Measurements from ENCODE around the gene FRYL. TPM values are rescaled to one million over a fixed set of nuclear protein-coding genes. Genes with fewer than 3 reads are reported as not detected.

Gene FRYL
- total RNA-seq, 1 experiment from 2014 or later = 43.1 TPM

DNA sequence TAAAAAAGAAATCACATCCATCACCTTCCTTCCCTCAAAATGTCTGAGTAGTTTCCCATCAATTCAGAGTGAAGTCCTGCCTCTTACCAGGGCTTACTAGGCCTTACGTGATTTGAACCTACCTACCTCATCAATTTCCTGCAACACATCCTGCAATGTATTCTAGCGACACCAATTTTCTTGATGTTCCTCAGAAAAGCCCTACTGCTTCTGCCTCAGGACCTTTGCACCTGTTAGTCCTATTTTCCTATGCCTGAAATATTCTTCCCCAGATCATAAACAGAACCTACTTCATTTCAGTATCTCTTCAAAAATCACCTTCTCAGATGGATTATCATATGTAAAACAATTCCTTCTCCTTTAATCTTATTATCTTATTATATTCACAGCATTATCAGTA, 237.2 kb downstream of the FRYL start:
- CTCF ChIA-PET = no interaction called here
- POLR2A ChIA-PET (ENCODE audit: low non-redundant PET) = no interaction called here
- Histone ChIP-seq H3K4me3 (ENCODE audit: low read depth, low read length, poor library complexity, severe bottlenecking) (no peak overlapping the region), H3K27me3 (replicated peaks; ENCODE audit: insufficient read depth, low read depth, low read length, poor library complexity) (no peaks in the 10 kb centered on the region), H3K4me1 (ENCODE audit: insufficient read depth, low read length, poor library complexity, severe bottlenecking) (peaks cover 41% of the 10 kb centered on the region), H3K27ac (ENCODE audit: low read depth, low read length, poor library complexity, severe bottlenecking) (no peak overlapping the region), H3K9me3 (ENCODE audit: low read depth, low read length, poor library complexity, severe bottlenecking) (no peaks in the 10 kb centered on the region), H3K36me3 (ENCODE audit: insufficient read depth, low read length, poor library complexity, severe bottlenecking) (peaks cover 19% of the 10 kb centered on the region)
- TF ChIP-seq, protein P1, sequence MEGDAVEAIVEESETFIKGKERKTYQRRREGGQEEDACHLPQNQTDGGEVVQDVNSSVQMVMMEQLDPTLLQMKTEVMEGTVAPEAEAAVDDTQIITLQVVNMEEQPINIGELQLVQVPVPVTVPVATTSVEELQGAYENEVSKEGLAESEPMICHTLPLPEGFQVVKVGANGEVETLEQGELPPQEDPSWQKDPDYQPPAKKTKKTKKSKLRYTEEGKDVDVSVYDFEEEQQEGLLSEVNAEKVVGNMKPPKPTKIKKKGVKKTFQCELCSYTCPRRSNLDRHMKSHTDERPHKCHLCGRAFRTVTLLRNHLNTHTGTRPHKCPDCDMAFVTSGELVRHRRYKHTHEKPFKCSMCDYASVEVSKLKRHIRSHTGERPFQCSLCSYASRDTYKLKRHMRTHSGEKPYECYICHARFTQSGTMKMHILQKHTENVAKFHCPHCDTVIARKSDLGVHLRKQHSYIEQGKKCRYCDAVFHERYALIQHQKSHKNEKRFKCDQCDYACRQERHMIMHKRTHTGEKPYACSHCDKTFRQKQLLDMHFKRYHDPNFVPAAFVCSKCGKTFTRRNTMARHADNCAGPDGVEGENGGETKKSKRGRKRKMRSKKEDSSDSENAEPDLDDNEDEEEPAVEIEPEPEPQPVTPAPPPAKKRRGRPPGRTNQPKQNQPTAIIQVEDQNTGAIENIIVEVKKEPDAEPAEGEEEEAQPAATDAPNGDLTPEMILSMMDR (conservative IDR thresholded peaks at IDR 0.05; ENCODE audit: low read depth, low read length) = no peak
- TF ChIP-seq EZH2 (IDR thresholded peaks at IDR 0.05; ENCODE audit: borderline replicate concordance, low read depth, low read length, poor library complexity, severe bottlenecking) = no peak
- no peak for DNase-seq (ENCODE audit: low spot score)
- intact Hi-C loops (cut with micrococcal nuclease; ENCODE audit: unreplicated experiment) = loop anchor here (5.0 to 10.0 kb wide), 2 partner anchors 96 to 508 kb away; no protein-coding TSS in a partner anchor
- no TSS peak for BruUV-seq (replicated peaks)

DNA sequence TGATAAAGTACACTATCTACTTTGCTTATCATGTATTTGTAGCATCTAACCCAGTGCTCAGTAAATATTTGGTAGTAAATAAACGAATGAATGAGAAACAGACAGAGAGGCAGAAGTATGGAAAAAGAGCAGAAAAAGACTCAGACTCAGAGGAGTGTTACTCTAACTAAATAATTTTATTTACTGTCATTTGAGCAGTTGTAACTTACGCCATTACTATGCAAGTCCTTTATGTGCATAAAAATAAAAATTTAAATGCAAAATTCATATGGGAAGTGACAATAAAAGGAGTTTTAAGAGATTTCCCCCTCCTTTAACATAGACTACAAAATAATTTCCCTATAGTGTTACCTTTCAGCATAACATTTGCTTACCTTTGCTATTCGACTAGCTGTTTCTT, 240.5 kb downstream of the FRYL start:
- H3K4me3 ChIP-seq (ENCODE audit: low read depth, low read length, poor library complexity, severe bottlenecking) = no peak overlapping the region
- DNase-seq (ENCODE audit: low spot score) = no peak
- ChIA-PET CTCF (no interaction called here), POLR2A (ENCODE audit: low non-redundant PET) (no interaction called here)
- H3K9me3 ChIP-seq (ENCODE audit: low read depth, low read length, poor library complexity, severe bottlenecking) = no peaks in the 10 kb centered on the region
- no peaks in the 10 kb centered on the region for H3K27me3 ChIP-seq (replicated peaks; ENCODE audit: insufficient read depth, low read depth, low read length, poor library complexity)
- peaks cover 39% of the 10 kb centered on the region for H3K4me1 ChIP-seq (ENCODE audit: insufficient read depth, low read length, poor library complexity, severe bottlenecking)
- peaks cover 25% of the 10 kb centered on the region for H3K36me3 ChIP-seq (ENCODE audit: insufficient read depth, low read length, poor library complexity, severe bottlenecking)
- H3K27ac ChIP-seq (ENCODE audit: low read depth, low read length, poor library complexity, severe bottlenecking) = no peak overlapping the region
- TF ChIP-seq EZH2 (IDR thresholded peaks at IDR 0.05; ENCODE audit: borderline replicate concordance, low read depth, low read length, poor library complexity, severe bottlenecking) = no peak
- TF ChIP-seq, protein P1 (conservative IDR thresholded peaks at IDR 0.05; ENCODE audit: low read depth, low read length) = no peak
- intact Hi-C loops (cut with micrococcal nuclease; ENCODE audit: unreplicated experiment) = no loop called here
- BruUV-seq (replicated peaks) = no TSS peak

DNA sequence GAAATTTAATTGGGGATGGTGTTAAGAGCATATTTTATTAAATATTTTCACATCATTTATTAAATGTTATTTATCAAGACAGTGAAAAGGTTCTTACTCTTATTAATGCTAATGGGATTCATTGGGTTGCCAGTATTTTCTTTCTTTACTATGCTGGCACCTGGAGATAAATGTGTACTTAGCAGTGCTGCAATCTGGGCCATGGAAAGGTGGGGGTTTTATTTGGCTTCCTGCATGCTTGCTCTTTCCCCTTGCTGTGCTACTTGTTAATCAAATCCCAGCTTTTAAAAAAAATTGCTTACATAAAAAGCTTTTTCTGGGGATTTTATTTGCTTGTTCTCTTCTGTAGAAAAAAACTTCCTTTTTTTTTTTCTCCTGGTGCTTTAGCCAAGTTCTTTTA, 241.7 kb downstream of the FRYL start:
- Histone ChIP-seq H3K4me1 (ENCODE audit: insufficient read depth, low read length, poor library complexity, severe bottlenecking) (peaks cover 27% of the 10 kb centered on the region), H3K27me3 (replicated peaks; ENCODE audit: insufficient read depth, low read depth, low read length, poor library complexity) (no peaks in the 10 kb centered on the region), H3K9me3 (ENCODE audit: low read depth, low read length, poor library complexity, severe bottlenecking) (no peaks in the 10 kb centered on the region), H3K4me3 (ENCODE audit: low read depth, low read length, poor library complexity, severe bottlenecking) (no peak overlapping the region), H3K36me3 (ENCODE audit: insufficient read depth, low read length, poor library complexity, severe bottlenecking) (peaks cover 24% of the 10 kb centered on the region), H3K27ac (ENCODE audit: low read depth, low read length, poor library complexity, severe bottlenecking) (no peak overlapping the region)
- POLR2A ChIA-PET (ENCODE audit: low non-redundant PET) = no interaction called here
- intact Hi-C loops (cut with micrococcal nuclease; ENCODE audit: unreplicated experiment) = no loop called here
- peak; percentile 11 for DNase-seq (ENCODE audit: low spot score)
- no TSS peak for BruUV-seq (replicated peaks)
- CTCF ChIA-PET = no interaction called here
- TF ChIP-seq EZH2 (IDR thresholded peaks at IDR 0.05; ENCODE audit: borderline replicate concordance, low read depth, low read length, poor library complexity, severe bottlenecking) = no peak
- TF ChIP-seq, protein P1 (conservative IDR thresholded peaks at IDR 0.05; ENCODE audit: low read depth, low read length) = no peak

Measured in A673 (cell line).